Keratinocyte (primary cell): ENCODE measurements around the gene MARCHF7. TPM values are rescaled to one million over a fixed set of nuclear protein-coding genes. Genes with fewer than 3 reads are reported as not detected.

ENCODE experiments used
- DNase-seq: peaks from one replicate; pipeline ENCODE4 v3.0.0-alpha.2; 2011; ENCODE audit warnings: low read depth, missing footprints, low spot score
- FAIRE-seq: peaks from 2 replicates; lab custom pipeline; 2011; peaks lifted over from hg19 to GRCh38; lab: Jason Lieb, UNC
- H2AFZ ChIP-seq: 2 replicates; pipeline ENCODE4 v1.6.0; 2012; ENCODE audit warnings: low read length, control low read depth, inconsistent platforms; ENCODE audit not compliant: control insufficient read depth
- H3K27ac ChIP-seq: 2 replicates; pipeline ENCODE4 v1.5.1; 2011; ENCODE audit warnings: low read length; ENCODE audit not compliant: control insufficient read depth, insufficient read depth
- H3K27me3 ChIP-seq: 3 replicates; pipeline ENCODE4 v1.6.0; 2011; ENCODE audit warnings: low read length; ENCODE audit not compliant: control insufficient read depth, insufficient read depth; ENCODE audit errors: extremely low read depth
- H3K36me3 ChIP-seq, 2 experiments: 2 replicates in 1 of 2; 3 replicates in 1 of 2; pipeline ENCODE4 v1.5.1; 2011; ENCODE audit warnings: low read length in 2 of 2, mild to moderate bottlenecking in 1 of 2; ENCODE audit not compliant: control insufficient read depth in 2 of 2, insufficient read depth in 2 of 2; ENCODE audit errors: extremely low read depth in 1 of 2
- H3K4me1 ChIP-seq: 3 replicates; pipeline ENCODE4 v1.5.1; 2011; ENCODE audit warnings: low read length; ENCODE audit not compliant: control insufficient read depth, insufficient read depth; ENCODE audit errors: extremely low read depth
- H3K4me2 ChIP-seq: 3 replicates; pipeline ENCODE4 v1.6.0; 2011; ENCODE audit warnings: low read depth, low read length; ENCODE audit not compliant: control insufficient read depth, insufficient read depth; ENCODE audit errors: extremely low read depth
- H3K4me3 ChIP-seq, 3 experiments: fragments of 200-600 bp in 1 of 3; sonication (generic) in 1 of 3; 2 replicates in 2 of 3; 3 replicates in 1 of 3; pipeline ENCODE4 v1.5.1; 2011 to 2016; ENCODE audit warnings: low read length in 3 of 3, mild to moderate bottlenecking in 3 of 3, control low read depth in 2 of 3, inconsistent platforms in 1 of 3, low read depth in 1 of 3, mixed read lengths in 1 of 3, mixed run types in 1 of 3, moderate library complexity in 1 of 3; ENCODE audit not compliant: control insufficient read depth in 2 of 3, insufficient read depth in 2 of 3; ENCODE audit errors: extremely low read depth in 1 of 3
- H3K79me2 ChIP-seq: 2 replicates; pipeline ENCODE4 v1.6.0; 2012; ENCODE audit warnings: low read length; ENCODE audit not compliant: control insufficient read depth, insufficient read depth
- H3K9ac ChIP-seq: 3 replicates; pipeline ENCODE4 v1.6.0; 2011; ENCODE audit warnings: low read length; ENCODE audit not compliant: control insufficient read depth, insufficient read depth; ENCODE audit errors: extremely low read depth
- H3K9me1 ChIP-seq: 3 replicates; pipeline ENCODE4 v1.6.0; 2011; ENCODE audit warnings: low read length; ENCODE audit not compliant: control insufficient read depth, insufficient read depth; ENCODE audit errors: extremely low read depth
- H3K9me3 ChIP-seq: 2 replicates; pipeline ENCODE4 v1.5.1; 2012; ENCODE audit warnings: low read depth, low read length; ENCODE audit not compliant: control insufficient read depth
- H4K20me1 ChIP-seq: 3 replicates; pipeline ENCODE4 v1.6.0; 2011; ENCODE audit warnings: low read length; ENCODE audit not compliant: control insufficient read depth, insufficient read depth; ENCODE audit errors: extremely low read depth
- EZH2 ChIP-seq: IDR thresholded peaks from one replicate; pipeline ENCODE4 v1.6.1; 2012; ENCODE audit warnings: inconsistent platforms, mild to moderate bottlenecking, low read length, moderate library complexity
- dilution Hi-C: fragments of 300-500 bp; cut with MboI; formaldehyde crosslinking; loops from one replicate; pipeline ENCODE4 v1.7.0; 2020; ENCODE audit warnings: low sequenced_read_pairs; ENCODE audit not compliant: extremely low pct_ligation_motif_present
- polyA plus RNA-seq, 5 experiments: library from polyadenylated mRNA; depleted of rRNA in 3 of 5; stranded (reverse) in 3 of 5; stranded (forward) in 1 of 5; unstranded in 1 of 5; fragments of >200 nt; gene quantifications; 1 replicate in 1 of 5; 2 replicates in 3 of 5; 3 replicates in 1 of 5; pipeline versions ENCODE4 v1.2.1 to v1.2.3, GENCODE V29; 2011 to 2012; ENCODE audit warnings: missing spikeins in 2 of 5, low read depth in 1 of 5, low replicate concordance in 1 of 5
- TF ChIP-seq, protein P1 (sequence below), 3 experiments: IDR thresholded peaks in 1 of 3; conservative IDR thresholded peaks in 1 of 3; optimal IDR thresholded peaks in 1 of 3; 2 replicates in 2 of 3; 3 replicates in 1 of 3; pipeline versions ENCODE3 to v1.5.1; 2011; ENCODE audit warnings: low read length in 3 of 3, mild to moderate bottlenecking in 3 of 3, moderate library complexity in 2 of 3, control low read depth in 1 of 3, inconsistent platforms in 1 of 3; ENCODE audit not compliant: insufficient read depth in 2 of 3; ENCODE audit errors: extremely low read depth in 1 of 3

MARCHF7 gene
- polyA plus RNA-seq, 1 donor (not counting 4 experiments of a cell fraction or from before 2014, with no cell fraction given): 89.4 TPM

DNA sequence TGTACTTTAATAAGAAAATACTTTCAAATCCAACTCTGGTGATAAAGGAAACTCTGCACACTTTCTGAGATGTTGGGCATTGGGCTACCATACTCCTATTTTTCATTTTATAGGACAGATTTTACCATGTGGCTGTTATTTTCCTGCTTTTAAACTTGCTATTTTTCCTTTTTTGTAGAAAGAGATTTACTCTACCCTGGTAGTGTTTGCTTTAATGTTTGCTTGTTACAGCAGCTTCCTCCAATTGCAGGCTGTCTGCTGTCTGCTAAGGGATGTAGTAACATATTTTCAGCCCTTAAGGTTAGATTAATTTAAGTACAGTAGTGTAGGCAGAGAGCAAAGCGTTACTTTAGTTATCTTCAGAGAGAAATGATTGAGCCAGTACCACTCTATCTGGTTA, 38.6 kb downstream of the MARCHF7 start:
- peaks cover 10% of the 10 kb centered on the region for H3K4me1 ChIP-seq
- H3K9ac ChIP-seq: no peak overlapping the region
- no peak overlapping the region for H2AFZ ChIP-seq
- H4K20me1 ChIP-seq: peaks cover 11% of the 10 kb centered on the region
- no peak for TF ChIP-seq EZH2
- TF ChIP-seq, protein P1, sequence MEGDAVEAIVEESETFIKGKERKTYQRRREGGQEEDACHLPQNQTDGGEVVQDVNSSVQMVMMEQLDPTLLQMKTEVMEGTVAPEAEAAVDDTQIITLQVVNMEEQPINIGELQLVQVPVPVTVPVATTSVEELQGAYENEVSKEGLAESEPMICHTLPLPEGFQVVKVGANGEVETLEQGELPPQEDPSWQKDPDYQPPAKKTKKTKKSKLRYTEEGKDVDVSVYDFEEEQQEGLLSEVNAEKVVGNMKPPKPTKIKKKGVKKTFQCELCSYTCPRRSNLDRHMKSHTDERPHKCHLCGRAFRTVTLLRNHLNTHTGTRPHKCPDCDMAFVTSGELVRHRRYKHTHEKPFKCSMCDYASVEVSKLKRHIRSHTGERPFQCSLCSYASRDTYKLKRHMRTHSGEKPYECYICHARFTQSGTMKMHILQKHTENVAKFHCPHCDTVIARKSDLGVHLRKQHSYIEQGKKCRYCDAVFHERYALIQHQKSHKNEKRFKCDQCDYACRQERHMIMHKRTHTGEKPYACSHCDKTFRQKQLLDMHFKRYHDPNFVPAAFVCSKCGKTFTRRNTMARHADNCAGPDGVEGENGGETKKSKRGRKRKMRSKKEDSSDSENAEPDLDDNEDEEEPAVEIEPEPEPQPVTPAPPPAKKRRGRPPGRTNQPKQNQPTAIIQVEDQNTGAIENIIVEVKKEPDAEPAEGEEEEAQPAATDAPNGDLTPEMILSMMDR (optimal IDR thresholded peaks at IDR 0.05 in 1 of 3, IDR thresholded peaks at IDR 0.05 in 1 of 3, conservative IDR thresholded peaks at IDR 0.05 in 1 of 3; ENCODE audit: extremely low read depth in 1 of 3, insufficient read depth in 2 of 3, low read length in 3 of 3): no peak
- no peaks in the 10 kb centered on the region for H3K9me3 ChIP-seq
- no peak overlapping the region for H3K27ac ChIP-seq
- no peak for DNase-seq
- dilution Hi-C loops: no loop called here
- H3K36me3 ChIP-seq: peaks cover 17 to 27% of the 10 kb centered on the region in 2 experiments
- peaks cover 64% of the 10 kb centered on the region for H3K79me2 ChIP-seq
- no peak overlapping the region for H3K4me2 ChIP-seq
- no peaks in the 10 kb centered on the region for H3K27me3 ChIP-seq
- H3K9me1 ChIP-seq: no peaks in the 10 kb centered on the region
- no peak overlapping the region for H3K4me3 ChIP-seq
- FAIRE-seq: no peak

DNA sequence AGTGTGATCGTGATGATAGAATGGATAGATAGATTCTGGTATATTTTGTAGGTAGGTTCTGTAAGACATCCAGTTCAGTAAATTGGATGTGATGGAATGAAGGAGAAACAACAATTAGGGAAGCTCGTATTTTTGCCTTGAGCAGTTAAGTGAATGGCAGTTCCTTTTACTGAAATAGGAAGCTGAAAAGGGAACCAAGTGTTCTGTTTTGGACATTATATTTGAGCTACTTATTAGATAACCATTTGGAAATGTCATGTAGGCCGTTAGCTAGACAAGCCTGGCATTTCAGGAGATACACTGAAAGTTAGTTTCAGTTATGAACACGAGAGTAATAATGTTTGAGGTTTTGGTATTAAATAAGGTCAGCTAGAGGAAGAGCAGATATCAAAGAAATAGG, 41.5 kb downstream of the MARCHF7 start:
- dilution Hi-C loops: no loop called here
- Histone ChIP-seq H3K4me1 (peaks cover 20% of the 10 kb centered on the region), H3K9me1 (no peaks in the 10 kb centered on the region), H3K4me2 (no peak overlapping the region), H3K9ac (no peak overlapping the region), H3K27ac (no peak overlapping the region), H3K9me3 (no peaks in the 10 kb centered on the region), H3K79me2 (peaks cover 67% of the 10 kb centered on the region), H2AFZ (no peak overlapping the region), H3K36me3 (peaks cover 8 to 20% of the 10 kb centered on the region in 2 experiments), H4K20me1 (peaks cover 14% of the 10 kb centered on the region), H3K27me3 (no peaks in the 10 kb centered on the region), H3K4me3 (no peak overlapping the region)
- TF ChIP-seq, protein P1 (optimal IDR thresholded peaks at IDR 0.05 in 1 of 3, IDR thresholded peaks at IDR 0.05 in 1 of 3, conservative IDR thresholded peaks at IDR 0.05 in 1 of 3; ENCODE audit: extremely low read depth in 1 of 3, insufficient read depth in 2 of 3, low read length in 3 of 3): no peak
- no peak for TF ChIP-seq EZH2
- DNase-seq (no peak), FAIRE-seq (no peak)
